Smooth muscle cell (in vitro differentiated cells): ENCODE data around the gene TRAM2. TPM values are rescaled to one million over a fixed set of nuclear protein-coding genes. Genes with fewer than 3 reads are reported as not detected.

Experiments
- DNase-seq: peaks from one replicate; lab custom pipeline; 2025; ENCODE audit not compliant: unreplicated experiment; lab: John Stamatoyannopoulos, UW
- H2AFZ ChIP-seq: fragments of 200-600 bp; sonication (generic); 2 replicates; pipeline ENCODE4 v1.6.0; 2016; ENCODE audit warnings: antibody characterized with exemption, low read depth, mild to moderate bottlenecking
- H3F3A ChIP-seq: fragments of 200-600 bp; sonication (generic); 2 replicates; pipeline ENCODE4 v1.6.0; 2017; ENCODE audit warnings: antibody characterized with exemption, low read depth
- H3K27ac ChIP-seq: fragments of 200-600 bp; sonication (generic); 2 replicates; pipeline ENCODE4 v1.5.1; 2016; ENCODE audit warnings: low read depth, mild to moderate bottlenecking
- H3K27me3 ChIP-seq: fragments of 200-600 bp; sonication (generic); 2 replicates; pipeline ENCODE4 v1.6.1; 2016; ENCODE audit warnings: low read depth, mild to moderate bottlenecking
- H3K36me3 ChIP-seq: fragments of 200-600 bp; sonication (generic); 2 replicates; pipeline ENCODE4 v1.5.1; 2016; ENCODE audit warnings: low read depth
- H3K4me1 ChIP-seq: fragments of 200-600 bp; sonication (generic); 2 replicates; pipeline ENCODE4 v1.5.1; 2016; ENCODE audit warnings: low read depth
- H3K4me2 ChIP-seq: fragments of 200-600 bp; sonication (generic); 2 replicates; pipeline ENCODE4 v1.6.0; 2016; ENCODE audit warnings: mild to moderate bottlenecking
- H3K4me3 ChIP-seq: fragments of 200-600 bp; sonication (generic); 2 replicates; pipeline ENCODE4 v1.5.1; 2016; ENCODE audit warnings: mild to moderate bottlenecking
- H3K79me2 ChIP-seq: fragments of 200-600 bp; sonication (generic); 2 replicates; pipeline ENCODE4 v1.6.0; 2016; ENCODE audit warnings: low read depth, mild to moderate bottlenecking
- H3K9ac ChIP-seq: fragments of 200-600 bp; sonication (generic); 2 replicates; pipeline ENCODE4 v1.6.0; 2016; ENCODE audit warnings: low read depth
- H3K9me3 ChIP-seq: fragments of 200-600 bp; sonication (generic); replicated peaks from 2 replicates; pipeline ENCODE4 v1.5.1; 2016; ENCODE audit warnings: low read depth
- H4K20me1 ChIP-seq: fragments of 200-600 bp; sonication (generic); 2 replicates; pipeline ENCODE4 v1.6.0; 2016; ENCODE audit warnings: low read depth
- CTCF ChIP-seq: fragments of 200-600 bp; sonication (generic); IDR thresholded peaks from 2 replicates; pipeline ENCODE4 v1.5.1; 2017; ENCODE audit warnings: borderline replicate concordance, mild to moderate bottlenecking, antibody characterized with exemption; ENCODE audit not compliant: insufficient read depth, poor library complexity, severe bottlenecking
- WGBS: methylation state at CpG from one replicate; pipeline ENCODE4 v1.1.7; 2016; ENCODE audit warnings: low lambda C conversion rate; 5-methylcytosine and 5-hydroxymethylcytosine counted together
- polyA plus RNA-seq: library from polyadenylated mRNA; unstranded; fragments of >200 nt; fragmentation: Nextera tagmentation; extraction: Ambion mirVana; gene quantifications from 2 replicates; pipeline ENCODE4 v1.2.1, GENCODE V29; 2016
- total RNA-seq: library from RNA; depleted of rRNA; stranded (reverse); fragments of >200 nt; gene quantifications from 2 replicates; pipeline ENCODE4 v1.2.3, GENCODE V29; 2014

Gene TRAM2
- total and polyA plus RNA-seq, 2 experiments from 2014 or later = 18.2 to 35.6 TPM

- no peak for DNase-seq
- H3K4me2 ChIP-seq = no peak overlapping the region
- peaks cover 4% of the 10 kb centered on the region for H3K79me2 ChIP-seq
- H2AFZ ChIP-seq = no peak overlapping the region
- no peaks in the 10 kb centered on the region for H3F3A ChIP-seq
- WGBS = 94% methylated on average over 6 of the region's 6 CpGs
- no peak overlapping the region for H3K27ac ChIP-seq
- no peaks in the 10 kb centered on the region for H3K9me3 ChIP-seq
- peaks cover 20% of the 10 kb centered on the region for H3K4me1 ChIP-seq
- H3K4me3 ChIP-seq = no peak overlapping the region
- no peak overlapping the region for H3K9ac ChIP-seq
- H3K27me3 ChIP-seq = no peaks in the 10 kb centered on the region
- peaks cover 4% of the 10 kb centered on the region for H4K20me1 ChIP-seq
- no peaks in the 10 kb centered on the region for H3K36me3 ChIP-seq
- no peak for TF ChIP-seq CTCF
These were observed 2.3 kb upstream of the TRAM2 start for GRCh38 chr6:52579006-52579660.

GRCh38 chr6:52577778-52578463 is 1.1 kb upstream of the TRAM2 start:
- 81% methylated on average over 9 of the region's 9 CpGs for WGBS
- Histone ChIP-seq H2AFZ (peak overlapping the region; percentile 91), H4K20me1 (peaks cover 16% of the 10 kb centered on the region), H3K4me1 (peaks cover 31% of the 10 kb centered on the region), H3K9me3 (no peaks in the 10 kb centered on the region), H3K27ac (peak overlapping the region; percentile 90), H3K4me2 (peak overlapping the region; percentile 84), H3K9ac (peak overlapping the region; percentile 99), H3K4me3 (peak overlapping the region; percentile 88), H3K36me3 (no peaks in the 10 kb centered on the region), H3K27me3 (no peaks in the 10 kb centered on the region), H3K79me2 (peaks cover 17% of the 10 kb centered on the region), H3F3A (no peaks in the 10 kb centered on the region)
- TF ChIP-seq CTCF = no peak
- DNase-seq = no peak

- DNase-seq = peak; percentile 70
- no peak overlapping the region for H2AFZ ChIP-seq
- WGBS = 4% methylated on average over 31 of the region's 51 CpGs
These were observed 353 bp downstream of the TRAM2 start for GRCh38 chr6:52576392-52577021.

More at GRCh38 chr6:52576392-52577021, 353 bp downstream of the TRAM2 start:
- peaks cover 31% of the 10 kb centered on the region for H3K79me2 ChIP-seq
- peak overlapping the region; percentile 87 for H3K4me2 ChIP-seq
- peak; percentile 43 for TF ChIP-seq CTCF
- H3F3A ChIP-seq = no peaks in the 10 kb centered on the region
- H3K27me3 ChIP-seq = no peaks in the 10 kb centered on the region
- peak overlapping the region; percentile 90 for H3K27ac ChIP-seq
- peak overlapping the region; percentile 88 for H3K4me3 ChIP-seq
- no peaks in the 10 kb centered on the region for H3K9me3 ChIP-seq
- no peak overlapping the region for H3K9ac ChIP-seq
- H4K20me1 ChIP-seq = peaks cover 27% of the 10 kb centered on the region
- H3K4me1 ChIP-seq = peaks cover 35% of the 10 kb centered on the region
- no peaks in the 10 kb centered on the region for H3K36me3 ChIP-seq
